Diencephalon (tissue), 1 donor: Measurements from ENCODE around the gene CDC45. TPM values are rescaled to one million over a fixed set of nuclear protein-coding genes. Genes with fewer than 3 reads are reported as not detected.

Experiments
- total RNA-seq: library from RNA; depleted of rRNA; stranded (reverse); fragments of >200 nt; gene quantifications from one replicate; pipeline ENCODE4 v1.2.3, GENCODE V29; 2014

The CDC45 gene
- 1.8 TPM for total RNA-seq

GRCh38 chr22:19479355-19480172, at the start of gene CDC45:
TSS of gene CDC45 (plus strand) at chr22:19479920. CDS start at chr22:19479969, 49 bp downstream.

GRCh38 chr22:19431649-19432132, 48.0 kb upstream of the CDC45 start, which contains the start of gene HIRA:
TSS of gene HIRA (minus strand) at chr22:19431733. CDS start at chr22:19431476, 257 bp downstream.

GRCh38 chr22:19432133-19432851, 47.4 kb upstream of the CDC45 start, which contains the start of gene MRPL40:
TSS of gene MRPL40 (plus strand) at chr22:19432545. CDS start at chr22:19432555, 10 bp downstream.

GRCh38 chr22:19447330-19448075, 32.2 kb upstream of the CDC45 start, which contains the start of gene C22orf39:
TSS of gene C22orf39 (minus strand) at chr22:19447711. CDS start at chr22:19447688, 23 bp downstream.

GRCh38 chr22:19478901-19479354, 792 bp upstream of the CDC45 start, which contains the start of gene UFD1:
TSS of gene UFD1 (minus strand) at chr22:19479193. CDS start at chr22:19479085, 108 bp downstream.

GRCh38 chr22:19524170-19525115, 44.7 kb downstream of the CDC45 start, which contains the start of gene CLDN5:
TSS of gene CLDN5 (minus strand) at chr22:19524410. CDS start at chr22:19524255, 155 bp downstream.

Other genes starting within 250 kb of the CDC45 start
- gene CLTCL1, start 188.2 kb upstream of the CDC45 start, total RNA-seq = 15.9 TPM
- 26.8 TPM for gene HIRA, start 48.2 kb upstream of the CDC45 start, total RNA-seq
- 17.5 TPM for gene MRPL40, start 47.4 kb upstream of the CDC45 start, total RNA-seq
- 46.1 TPM for gene C22orf39, start 32.2 kb upstream of the CDC45 start, total RNA-seq
- 29.1 TPM for gene UFD1, start 727 bp upstream of the CDC45 start, total RNA-seq
- 91.8 TPM for gene CLDN5, start 44.5 kb downstream of the CDC45 start, total RNA-seq
- gene SEPTIN5, start 234.6 kb downstream of the CDC45 start, total RNA-seq = 178 TPM
- 16.8 TPM for gene GP1BB, start 243.6 kb downstream of the CDC45 start, total RNA-seq